Medulla oblongata (tissue), 1 donor: ENCODE data around the gene PRKAB1.

Source experiments
- DNase-seq: peaks from one replicate; pipeline ENCODE4 v3.0.0-alpha.2; 2015; ENCODE audit errors: extremely low spot score

The PRKAB1 gene

DNA sequence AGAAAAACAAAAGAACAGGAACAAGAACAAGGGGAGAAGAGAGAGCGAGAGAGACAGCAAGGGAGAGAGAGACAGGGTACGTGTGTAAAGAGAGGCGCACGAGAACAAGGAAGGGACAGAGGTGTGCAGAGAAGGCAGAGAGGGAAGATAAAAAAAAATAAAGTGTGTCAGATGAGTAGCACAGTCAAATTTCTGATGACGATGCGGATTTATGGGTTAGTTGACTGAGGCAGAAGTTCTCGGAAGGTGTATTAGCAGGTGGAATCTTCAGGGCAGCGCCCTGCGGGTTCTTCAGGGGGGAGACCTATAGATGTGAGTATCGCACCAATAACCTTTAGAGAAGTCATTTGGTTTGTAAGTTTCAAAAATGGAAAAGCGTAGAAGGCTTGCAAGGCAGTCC lies 44.8 kb downstream of the PRKAB1 start:
- DNase-seq = no peak

DNA sequence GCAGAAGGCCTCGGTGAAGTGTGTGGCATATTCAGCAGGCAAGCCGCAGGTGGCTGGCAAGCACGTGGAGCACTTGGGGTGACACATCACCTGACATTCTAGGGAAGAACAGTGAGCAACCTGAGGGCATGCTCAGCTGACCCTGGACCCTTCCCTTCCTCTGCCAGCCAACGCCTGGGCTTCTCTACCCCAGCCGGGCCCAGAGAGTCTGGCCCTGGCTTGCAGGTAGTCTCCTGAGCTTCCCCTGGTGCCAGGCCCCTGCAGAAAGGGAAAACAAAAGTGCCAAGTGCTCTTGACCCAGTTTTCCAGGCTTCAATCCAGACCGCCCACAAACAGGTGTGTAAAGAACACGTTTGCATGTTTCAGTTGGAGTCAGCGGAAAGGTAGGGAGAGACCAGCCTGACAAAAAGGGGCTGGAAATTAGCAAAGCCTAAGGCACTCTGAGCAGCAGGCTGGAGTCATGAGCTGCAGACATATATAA lies 45.7 kb downstream of the PRKAB1 start:
- DNase-seq = no peak

DNA sequence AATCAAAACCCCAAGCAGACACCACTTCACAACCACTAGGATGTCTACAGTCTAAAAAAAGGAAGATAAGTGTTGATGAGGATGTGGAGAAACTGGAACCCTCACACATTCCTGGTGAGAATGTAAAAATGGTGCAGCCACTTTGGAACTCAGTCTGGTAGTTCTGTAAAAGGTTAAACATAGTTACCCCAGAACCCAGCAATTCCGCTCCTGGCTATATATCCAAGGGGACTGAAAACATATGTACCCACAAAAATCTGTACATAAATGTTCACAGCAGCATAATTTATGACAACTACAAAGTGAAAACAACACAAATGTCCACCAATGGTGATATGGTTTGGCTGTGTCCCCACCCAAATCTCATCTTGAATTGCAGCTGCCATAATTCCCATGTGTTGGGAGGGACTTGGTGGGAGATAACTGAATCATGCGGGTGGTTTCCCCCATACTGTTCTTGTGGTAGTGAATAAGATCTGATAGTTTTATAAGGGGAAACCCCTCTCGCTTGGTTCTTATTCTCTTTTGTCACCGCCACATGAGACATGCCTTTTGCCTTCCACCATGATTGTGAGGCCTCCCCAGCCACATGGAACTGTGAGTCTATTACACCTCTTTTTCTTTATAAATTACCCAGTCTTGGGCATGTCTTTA lies 46.8 kb downstream of the PRKAB1 start:
- no peak for DNase-seq

DNA sequence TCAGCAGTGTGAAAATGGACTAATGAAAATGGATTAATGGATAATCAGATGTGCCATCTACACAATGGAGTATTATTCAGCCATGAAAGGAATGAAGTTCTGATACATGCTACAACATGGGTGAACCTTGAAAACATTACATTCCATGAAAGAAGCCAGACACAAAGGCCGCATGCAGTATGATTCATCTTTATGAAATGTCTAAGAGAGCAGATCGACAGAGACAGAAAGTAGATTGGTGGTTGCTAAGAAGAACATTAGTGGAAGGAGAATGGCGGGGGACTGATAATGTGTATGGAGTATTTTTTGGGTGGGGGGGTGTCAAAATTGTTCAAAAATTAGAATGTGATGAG lies 47.3 kb downstream of the PRKAB1 start:
- DNase-seq = no peak

DNA sequence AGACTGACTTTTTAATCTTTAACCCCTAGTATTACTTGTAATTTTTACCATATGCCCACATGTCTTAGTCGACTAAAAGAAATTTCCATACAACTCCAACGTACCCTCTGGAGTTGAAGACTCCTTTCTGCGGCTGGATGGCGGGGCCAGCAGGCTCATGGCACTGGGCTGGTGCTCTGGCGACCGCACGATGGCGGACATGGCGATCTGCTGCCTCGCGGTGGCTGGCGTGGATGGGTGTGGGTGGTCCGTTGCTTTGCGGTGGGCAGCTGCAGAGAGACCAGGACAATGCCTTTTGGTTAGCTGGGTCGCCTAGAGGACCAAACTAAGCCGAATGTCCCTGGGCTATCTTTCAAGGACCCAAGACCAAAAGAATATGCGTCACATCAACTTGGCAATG lies 50.2 kb downstream of the PRKAB1 start:
- no peak for DNase-seq

DNA sequence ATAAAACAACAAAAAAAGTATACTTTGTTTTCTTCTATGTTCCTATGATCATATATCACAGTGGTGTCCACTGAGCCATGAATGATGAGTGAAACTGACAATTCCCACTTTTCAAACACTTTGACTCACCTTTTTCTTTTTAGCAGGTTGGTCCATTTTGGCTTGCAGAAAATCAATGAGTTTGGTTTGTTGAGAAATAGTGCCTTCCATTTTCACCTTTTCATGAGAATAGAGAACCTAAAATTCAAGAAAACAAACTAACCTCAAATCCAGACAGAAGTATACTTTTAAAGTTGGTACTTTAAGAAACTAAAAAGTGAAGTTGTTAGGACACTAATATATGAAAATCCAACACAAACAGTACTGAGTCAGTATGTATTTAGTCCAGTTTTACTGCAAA lies 52.4 kb downstream of the PRKAB1 start:
- DNase-seq = no peak

DNA sequence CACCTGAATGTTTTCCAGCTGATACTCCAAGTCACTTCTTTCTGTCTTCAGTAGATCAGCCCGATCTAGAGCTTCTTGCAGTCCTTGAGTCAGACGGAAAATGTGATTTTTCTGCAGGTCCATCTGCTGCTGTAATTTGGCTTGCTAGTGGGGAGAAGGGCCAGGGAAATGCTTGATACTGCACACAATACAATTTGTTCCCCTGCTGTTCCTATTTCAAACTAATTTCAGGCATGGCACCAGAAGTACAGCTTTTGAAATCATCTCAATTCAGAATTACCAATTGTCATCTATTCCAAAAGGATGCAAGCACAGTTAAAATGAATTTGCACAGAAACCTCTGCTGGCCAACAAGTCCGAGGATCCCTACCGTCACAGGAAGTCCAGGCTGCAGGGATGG lies 53.4 kb downstream of the PRKAB1 start:
- DNase-seq = no peak

DNA sequence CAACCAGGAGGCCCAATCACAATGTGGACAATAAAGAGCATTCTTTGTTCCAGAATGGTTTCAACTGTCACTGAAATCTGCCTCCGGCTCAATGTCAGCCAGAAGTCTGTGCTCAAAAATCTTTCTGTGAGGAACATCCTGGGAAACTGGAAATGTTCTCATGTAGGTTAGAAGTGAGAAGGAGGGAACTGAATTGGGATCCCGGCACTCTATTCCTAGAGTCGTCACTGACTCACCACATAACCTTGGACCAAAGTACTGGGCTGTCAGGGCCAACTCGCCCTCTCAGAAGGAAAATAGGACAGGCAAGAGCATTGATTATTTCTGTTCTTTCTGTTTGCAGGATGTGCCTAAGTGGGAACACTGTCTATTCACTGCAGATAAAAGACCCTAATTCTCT lies 57.6 kb downstream of the PRKAB1 start:
- peak; percentile 49 for DNase-seq

DNA sequence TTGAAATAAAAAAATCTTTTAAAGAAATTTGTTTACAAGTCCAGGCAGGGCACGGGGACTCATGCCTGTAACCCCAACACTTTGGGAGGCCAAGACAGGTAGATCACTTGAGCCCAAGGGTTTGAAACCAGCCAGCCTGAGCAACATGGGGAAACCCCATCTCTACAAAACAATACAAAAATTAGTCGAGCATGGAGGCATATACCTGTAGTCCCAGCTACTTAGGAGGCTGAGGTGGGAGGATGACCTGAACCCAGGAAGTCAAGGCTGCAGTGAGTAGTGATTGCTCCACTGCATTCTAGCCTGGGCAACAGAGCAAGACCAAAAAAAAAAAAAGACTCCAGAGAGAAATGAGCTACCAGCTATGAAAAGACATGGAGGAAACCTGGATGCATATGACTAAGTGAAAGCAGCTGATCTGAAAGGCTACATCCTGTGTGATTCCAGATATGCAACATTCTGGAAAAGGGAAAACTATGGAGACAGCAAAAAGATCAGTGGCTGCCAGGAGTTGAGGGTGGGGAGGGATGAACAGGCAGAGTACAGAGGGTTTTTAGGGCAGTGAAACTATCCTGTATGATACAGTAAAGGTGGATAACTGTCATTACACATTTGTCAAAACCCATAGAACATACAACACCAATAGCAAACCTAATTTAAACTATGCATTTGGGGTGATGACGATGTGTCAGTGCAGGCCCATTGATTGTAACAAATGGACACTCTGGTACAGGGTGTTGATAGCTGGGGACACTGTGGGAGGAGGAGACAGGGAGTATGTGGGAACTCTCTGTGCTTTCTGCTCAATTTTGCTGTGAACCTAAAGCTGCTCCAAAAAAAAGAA lies 59.9 kb downstream of the PRKAB1 start:
- DNase-seq = no peak

DNA sequence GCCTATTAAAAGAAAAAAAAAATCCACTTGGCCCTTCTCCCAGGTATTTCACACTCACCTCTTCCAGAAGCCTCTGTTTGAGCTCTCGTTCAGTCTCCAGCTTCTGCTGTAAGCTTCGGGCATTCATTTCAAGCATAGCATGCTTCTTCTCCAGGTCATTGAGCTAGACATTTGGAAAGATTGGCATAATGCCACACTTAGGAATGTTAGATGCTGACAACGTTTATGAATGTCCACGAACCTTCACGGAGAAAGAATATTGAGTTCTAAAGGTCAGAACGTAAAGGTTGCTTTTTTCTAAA lies 60.5 kb downstream of the PRKAB1 start:
- DNase-seq = peak; percentile 10

DNA sequence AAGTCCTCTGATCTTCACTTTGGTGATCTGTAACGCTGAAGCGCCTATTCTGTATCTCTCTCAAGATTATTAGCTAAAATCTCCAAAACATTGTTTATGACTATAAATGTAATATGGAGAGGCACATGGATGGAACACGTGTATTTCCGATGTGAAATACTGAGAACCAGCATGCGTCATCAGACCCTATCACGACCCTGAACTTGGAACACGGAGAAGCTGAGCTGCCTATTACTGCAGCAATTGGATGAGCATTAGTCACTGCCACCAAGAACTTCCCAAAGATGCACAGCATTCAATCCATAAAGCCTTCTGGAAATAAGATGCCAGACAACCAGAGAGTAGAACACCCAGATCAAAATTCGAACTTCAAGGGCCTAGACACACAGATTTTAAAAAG lies 61.9 kb downstream of the PRKAB1 start:
- DNase-seq = no peak

DNA sequence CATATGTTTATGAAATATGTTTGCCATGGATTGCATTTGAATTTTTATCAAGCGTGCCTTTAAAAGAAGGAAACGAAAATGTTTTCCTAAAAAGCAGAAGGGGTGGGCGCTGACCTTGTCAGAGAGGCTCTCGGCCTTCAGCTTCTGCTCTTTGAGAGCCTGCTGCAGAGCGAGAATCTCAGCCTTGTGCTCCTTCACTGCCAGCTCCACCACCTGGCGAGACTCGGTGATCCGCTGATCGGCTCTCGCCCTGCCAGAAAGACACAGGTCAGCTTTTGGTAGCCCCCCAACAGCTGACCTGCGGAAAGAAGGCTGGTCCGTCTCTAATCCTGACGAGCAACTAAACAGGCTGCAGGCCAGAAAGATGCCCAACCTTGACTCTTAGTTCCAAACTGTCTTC lies 62.4 kb downstream of the PRKAB1 start:
- no peak for DNase-seq
